HG03457 (cell line): Measurements from ENCODE around the gene RBMS3.

Experiments
- ATAC-seq: cut with Tn5 transposase; IDR thresholded peaks from one replicate; pipeline ENCODE4 v1.9.1; 2021; ENCODE audit warnings: moderate number of reproducible peaks; ENCODE audit not compliant: unreplicated experiment

RBMS3 gene

GRCh38 chr3:29852767-29853166 is 571.9 kb downstream of the RBMS3 start:
- no peak for ATAC-seq

DNA sequence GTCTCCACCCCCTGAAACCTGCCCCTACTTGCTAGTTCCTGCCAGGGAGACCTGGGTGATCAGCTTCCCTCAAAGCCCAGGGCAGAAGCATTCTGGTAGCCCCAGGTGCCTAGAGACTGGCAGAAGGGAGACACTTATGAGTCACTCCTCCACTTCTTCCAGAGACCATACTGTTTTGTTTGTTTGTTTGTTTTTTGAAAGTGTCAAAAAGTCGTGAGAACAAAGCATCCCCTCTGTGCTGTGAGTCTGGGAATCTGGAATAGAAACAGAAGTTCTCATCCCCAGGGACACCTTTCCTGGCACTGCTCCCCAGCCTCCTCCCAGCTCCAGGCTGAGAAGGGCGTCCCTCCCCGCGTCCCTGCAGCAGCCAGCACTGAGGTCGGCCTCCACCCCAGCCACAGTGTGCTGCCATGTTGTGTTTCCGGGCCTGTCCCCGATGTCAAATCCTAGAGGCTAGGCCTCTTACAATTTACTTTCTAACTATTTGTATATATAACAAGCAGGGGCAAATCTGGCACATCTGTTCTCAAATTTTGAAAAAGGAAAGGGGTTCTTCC is 573.0 kb downstream of the RBMS3 start:
- no peak for ATAC-seq

DNA sequence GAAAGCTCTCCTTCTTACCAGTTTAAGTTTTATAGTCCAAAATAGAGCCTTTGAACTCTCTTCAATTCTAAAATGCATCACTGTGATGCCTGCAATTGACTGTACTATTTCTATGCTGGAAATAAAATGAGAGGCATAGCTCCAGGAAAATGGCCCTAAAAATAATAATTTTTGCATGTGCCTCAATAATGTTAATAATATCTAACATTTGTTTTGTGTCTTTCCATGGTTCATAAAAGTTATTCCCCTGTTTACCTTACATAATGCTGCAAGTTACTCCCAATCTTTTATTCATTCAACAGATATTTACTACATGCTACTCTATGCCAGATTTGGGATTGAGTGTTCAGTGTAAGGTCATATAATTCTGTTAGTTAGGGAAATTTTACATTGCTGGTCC is 574.0 kb downstream of the RBMS3 start:
- ATAC-seq = no peak

DNA sequence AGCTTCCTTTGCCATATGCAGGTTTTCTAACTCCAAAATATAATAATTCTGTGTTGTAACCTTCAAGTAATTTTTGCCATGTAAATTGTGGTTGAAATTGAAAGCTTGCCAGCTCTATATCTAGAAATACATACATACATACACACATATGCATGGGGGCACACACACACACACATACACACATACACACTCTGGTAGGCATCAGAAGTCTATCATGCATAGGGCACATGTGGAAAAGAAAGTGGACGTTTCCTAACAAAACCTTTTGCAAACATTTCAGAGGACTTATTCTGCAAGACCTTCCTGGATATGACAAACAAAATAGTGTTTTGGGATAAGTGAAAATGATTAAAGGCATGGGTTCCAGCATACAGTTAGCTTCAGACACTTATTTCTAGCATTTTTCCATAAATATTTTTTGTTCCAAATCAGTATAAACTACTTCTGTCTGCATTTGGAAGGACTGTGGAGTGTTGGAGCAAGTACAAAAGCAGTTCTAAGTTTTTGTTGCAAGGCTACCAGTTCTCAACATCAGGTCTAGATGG is 578.9 kb downstream of the RBMS3 start:
- no peak for ATAC-seq

- ATAC-seq = no peak
These were observed 583.9 kb downstream of the RBMS3 start for GRCh38 chr3:29864809-29865208.

GRCh38 chr3:29868543-29869101 is 587.8 kb downstream of the RBMS3 start:
- ATAC-seq = no peak

DNA sequence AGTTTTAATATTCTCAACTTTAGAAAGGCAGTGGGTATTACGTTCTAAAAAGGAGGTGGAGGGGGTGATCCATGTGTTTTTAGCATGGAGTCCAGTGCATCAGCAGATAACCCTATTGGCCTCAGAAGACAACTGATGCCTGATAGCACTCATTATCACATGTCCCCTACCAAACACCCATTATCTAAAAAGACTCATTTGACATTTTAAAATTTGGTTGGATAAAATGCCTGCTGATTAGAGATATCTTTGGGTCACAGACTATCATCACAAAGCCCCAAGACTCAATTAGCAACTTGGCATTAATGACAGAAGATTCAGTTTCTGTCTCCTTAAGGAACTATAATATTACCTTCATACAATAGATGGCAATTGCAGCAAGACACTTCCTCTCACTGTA is 589.3 kb downstream of the RBMS3 start:
- ATAC-seq = no peak

GRCh38 chr3:29871087-29871486 is 590.2 kb downstream of the RBMS3 start:
- ATAC-seq = no peak

DNA sequence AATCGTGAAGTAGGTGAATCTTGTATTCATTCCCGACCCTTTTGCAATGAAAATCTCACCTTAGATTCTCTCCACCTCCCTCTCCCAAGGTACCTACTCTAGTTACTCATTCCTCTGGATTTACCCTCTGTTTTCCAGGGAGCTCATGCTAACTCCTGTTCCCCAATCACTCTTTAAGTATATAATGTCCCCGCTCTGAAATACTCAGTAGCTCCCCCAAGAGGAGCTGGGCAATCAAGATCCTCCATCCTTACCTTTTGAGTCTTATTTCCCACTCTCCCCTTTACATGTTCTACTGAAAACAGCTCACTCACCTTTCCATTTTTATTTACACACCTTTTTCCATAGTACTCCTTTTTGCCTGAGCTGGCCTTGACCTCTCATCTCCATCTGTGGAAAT is 599.9 kb downstream of the RBMS3 start:
- ATAC-seq = no peak

GRCh38 chr3:29887451-29887850 is 606.6 kb downstream of the RBMS3 start:
- ATAC-seq = no peak

GRCh38 chr3:29889215-29889614 is 608.3 kb downstream of the RBMS3 start:
- no peak for ATAC-seq

DNA sequence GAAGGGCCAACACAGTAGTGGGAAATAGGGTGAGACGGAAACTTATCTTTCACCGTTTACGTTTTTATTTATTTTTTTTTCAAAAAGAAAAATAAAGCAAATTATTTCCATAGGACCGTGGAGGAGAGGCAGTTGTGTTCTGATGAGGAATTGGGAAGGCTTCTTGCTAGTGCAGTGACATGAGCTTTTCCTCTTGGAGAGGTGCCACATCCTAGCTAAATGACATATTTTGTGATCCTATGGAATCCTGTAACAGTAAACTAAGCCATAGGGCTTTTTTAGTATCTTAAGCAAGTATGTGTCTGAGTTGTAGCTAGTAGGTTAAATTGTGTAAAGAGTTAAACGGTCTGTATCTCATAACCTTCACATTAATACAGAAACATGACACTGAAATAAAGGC is 609.9 kb downstream of the RBMS3 start:
- ATAC-seq = no peak

- no peak for ATAC-seq
These were observed 612.2 kb downstream of the RBMS3 start for GRCh38 chr3:29892976-29893554.

- no peak for ATAC-seq
These were observed 616.0 kb downstream of the RBMS3 start for GRCh38 chr3:29896856-29897255.

- ATAC-seq = no peak
These were observed 617.5 kb downstream of the RBMS3 start for GRCh38 chr3:29898171-29898965.

DNA sequence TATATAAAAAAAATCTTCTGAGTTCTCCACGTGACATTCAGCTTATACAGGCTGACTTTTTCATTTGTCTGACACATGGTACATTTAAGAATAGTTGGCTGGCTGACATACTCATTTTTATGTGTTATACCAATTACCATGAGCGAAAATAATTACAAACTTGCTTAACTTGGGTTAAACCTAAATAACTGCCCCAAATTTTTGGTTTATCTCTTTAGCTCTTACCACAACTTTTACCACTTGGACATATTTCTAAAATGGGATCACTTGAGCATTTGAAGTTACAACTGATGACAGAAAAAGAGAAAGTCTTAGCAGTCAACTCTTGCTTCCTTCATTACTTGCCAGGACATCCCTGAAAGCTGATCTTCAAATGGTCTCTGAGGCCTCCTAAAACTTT is 618.1 kb downstream of the RBMS3 start:
- no peak for ATAC-seq

- no peak for ATAC-seq
These were observed 620.2 kb downstream of the RBMS3 start for GRCh38 chr3:29901097-29901496.

DNA sequence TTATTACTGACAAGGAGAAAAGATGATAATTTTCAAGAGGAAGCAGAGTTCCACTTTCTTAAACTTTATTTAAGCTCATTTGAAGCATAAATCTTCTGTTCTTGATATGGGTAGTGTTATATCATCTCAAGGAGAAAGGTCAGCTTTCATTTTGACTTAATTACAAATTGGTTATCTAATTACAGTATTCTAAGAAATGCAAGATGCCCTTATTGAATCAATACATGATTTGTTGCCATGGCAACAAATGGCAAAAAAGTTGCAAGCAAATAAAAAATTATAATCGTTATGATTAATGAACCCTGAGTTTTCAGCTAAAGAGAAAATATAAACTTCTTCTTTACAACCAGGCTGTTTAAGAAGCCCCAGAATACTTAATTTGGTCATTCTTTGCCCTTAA is 622.7 kb downstream of the RBMS3 start:
- ATAC-seq = no peak

GRCh38 chr3:29906906-29907305 is 626.0 kb downstream of the RBMS3 start:
- no peak for ATAC-seq

DNA sequence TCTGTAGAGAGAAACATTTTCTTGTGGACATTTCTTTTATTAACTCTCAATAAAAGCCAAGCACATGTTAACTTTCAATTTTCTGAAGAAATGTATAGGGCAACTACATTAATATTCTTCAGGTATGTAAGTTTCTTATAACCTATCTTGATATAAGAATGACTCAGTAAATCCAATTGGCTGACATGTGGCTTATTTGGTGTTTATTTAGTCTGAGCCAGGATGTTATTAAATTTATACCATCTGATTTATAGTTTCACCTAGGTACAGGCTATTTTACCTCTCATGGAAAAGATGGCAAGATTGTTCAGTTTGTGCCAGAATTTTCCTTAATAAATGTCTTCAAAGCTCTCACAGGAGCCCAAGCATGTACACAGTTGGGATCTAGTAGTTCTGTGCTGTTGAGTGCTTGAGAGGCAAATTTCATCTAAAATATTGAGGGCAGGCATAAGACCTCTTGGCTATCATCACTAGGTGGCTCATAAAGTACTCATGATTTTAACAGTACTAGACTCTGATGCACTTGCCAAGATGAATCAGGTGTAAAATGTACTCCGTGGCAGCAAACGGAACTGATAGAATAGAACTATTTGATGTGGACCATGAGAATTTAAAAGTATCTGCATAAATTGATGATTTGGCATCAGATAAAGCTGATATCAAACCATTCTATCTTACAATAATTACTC is 631.9 kb downstream of the RBMS3 start:
- ATAC-seq = no peak

GRCh38 chr3:29914861-29915524 is 634.1 kb downstream of the RBMS3 start:
- ATAC-seq = no peak
